ENCODE measurements around the gene FNDC8. TPM values are rescaled to one million over a fixed set of nuclear protein-coding genes. Genes with fewer than 3 reads are reported as not detected.

FNDC8 gene
- total and polyA plus RNA-seq, 9 of the 15 experiments (the other 6 are each of a cell fraction or from before 2014, with no cell fraction given) = 0.04 TPM; not detected in 8

- H3K9me1 ChIP-seq (ENCODE audit: control insufficient read depth, insufficient read depth, low read length) = no peaks in the 10 kb centered on the region
- peaks cover 43% of the 10 kb centered on the region; the same call in 2 of the 3 replicates for H3K36me3 ChIP-seq (ENCODE audit: control insufficient read depth, insufficient read depth, low read length)
- no peak overlapping the region for H2AFZ ChIP-seq (ENCODE audit: low read depth, low read length)
- ATAC-seq (no peak), DNase-seq (ENCODE audit: extremely low read depth in 1 of 4, low spot score in 3 of 4) (no peak), FAIRE-seq (no peak)
- no peaks in the 10 kb centered on the region for H4K20me1 ChIP-seq (replicated peaks; ENCODE audit: control insufficient read depth, insufficient read depth, low read length)
- H3K9ac ChIP-seq (ENCODE audit: insufficient read depth in 1 of 2, low read depth in 2 of 2, low read length in 2 of 2) = no peak overlapping the region
- intact Hi-C loops (cut with micrococcal nuclease) (no loop called here), in situ Hi-C loops (cut with MboI) (no loop called here)
- H3K27ac ChIP-seq (ENCODE audit: extremely low read depth, low read depth, low read length) = no peak overlapping the region
- ChIA-PET CTCF (ENCODE audit: low intra/inter-chr PET ratio) (no interaction called here), POLR2A (interaction anchor here (2.0 kb wide), 1 partner anchor 11 kb away, joined by 9 read pairs; no protein-coding TSS in a partner anchor)
- H3K9me3 ChIP-seq (replicated peaks; ENCODE audit: control insufficient read depth, insufficient read depth, low read depth, low read length) = no peaks in the 10 kb centered on the region
- H3K4me1 ChIP-seq (replicated peaks in 1 of 2; ENCODE audit: control insufficient read depth in 2 of 2, insufficient read depth in 2 of 2, low read length in 2 of 2) = no peaks in the 10 kb centered on the region; a peak in 1 of 5 replicates
- H3K4me2 ChIP-seq (ENCODE audit: insufficient read depth, low read length) = no peak overlapping the region
- no TSS peak for BruUV-seq (replicated peaks)
- H3K27me3 ChIP-seq (ENCODE audit: control insufficient read depth in 2 of 2, insufficient read depth in 2 of 2, low read length in 2 of 2) = no peaks in the 10 kb centered on the region
- no peaks in the 10 kb centered on the region for H3K79me2 ChIP-seq (ENCODE audit: control insufficient read depth, insufficient read depth, low read length)
- no peak overlapping the region for H3K4me3 ChIP-seq
- 90% methylated on average over 5 of the region's 5 CpGs for WGBS (ENCODE audit: insufficient coverage, low coverage, missing lambda C conversion rate)
- no peak for TF ChIP-seq CEBPG (CRISPR knock-in tag; IDR thresholded peaks at IDR 0.05)
- TF ChIP-seq CEBPG (tag; conservative IDR thresholded peaks at IDR 0.05 in 1 of 2, IDR thresholded peaks at IDR 0.05 in 1 of 2) = peak in 1 of 2 experiments; percentile 61; a peak in 1 of 4 replicates
- no peak for TF ChIP-seq JUNB (CRISPR knock-in tag; conservative IDR thresholded peaks at IDR 0.05)
- no peak for TF ChIP-seq ETS2 (tag; IDR thresholded peaks at IDR 0.05; ENCODE audit: borderline replicate concordance, poor library complexity, severe bottlenecking)
- TF ChIP-seq JUND (IDR thresholded peaks at IDR 0.05; ENCODE audit: borderline replicate concordance, low read depth, low read length) = no peak
- no peak for TF ChIP-seq JUND (tag; IDR thresholded peaks at IDR 0.05; ENCODE audit: borderline replicate concordance, low read depth, low read length)
- TF ChIP-seq PRDM10 (IDR thresholded peaks at IDR 0.05; ENCODE audit: partially characterized antibody) = no peak
- no peak for TF ChIP-seq RBM25 (IDR thresholded peaks at IDR 0.05; ENCODE audit: low read depth, low read length, severe bottlenecking)
- peak; percentile 51 for TF ChIP-seq CEBPB (tag; IDR thresholded peaks at IDR 0.05)
- no peak for TF ChIP-seq CHD2 (IDR thresholded peaks at IDR 0.05; ENCODE audit: low read depth, low read length)
- TF ChIP-seq NONO (IDR thresholded peaks at IDR 0.05; ENCODE audit: low read depth in 2 of 2, low read length in 1 of 2) = no peak
These were observed 16.5 kb upstream of the FNDC8 start for GRCh38 chr17:35104844-35105450.
